Cerebellar nuclear complex (tissue), 1 donor: ENCODE measurements around the gene TMTC2.

Experiments used
- DNase-seq, 2 experiments: peaks; one replicate each; lab custom pipeline; 2025; lab: John Stamatoyannopoulos, UW

Gene TMTC2

GRCh38 chr12:83015390-83016217, 328.9 kb downstream of the TMTC2 start:
- DNase-seq = no peak

GRCh38 chr12:83016218-83016835, 329.6 kb downstream of the TMTC2 start:
- no peak for DNase-seq

- DNase-seq = no peak
Observed at GRCh38 chr12:83016991-83017390, 330.3 kb downstream of the TMTC2 start.

DNA sequence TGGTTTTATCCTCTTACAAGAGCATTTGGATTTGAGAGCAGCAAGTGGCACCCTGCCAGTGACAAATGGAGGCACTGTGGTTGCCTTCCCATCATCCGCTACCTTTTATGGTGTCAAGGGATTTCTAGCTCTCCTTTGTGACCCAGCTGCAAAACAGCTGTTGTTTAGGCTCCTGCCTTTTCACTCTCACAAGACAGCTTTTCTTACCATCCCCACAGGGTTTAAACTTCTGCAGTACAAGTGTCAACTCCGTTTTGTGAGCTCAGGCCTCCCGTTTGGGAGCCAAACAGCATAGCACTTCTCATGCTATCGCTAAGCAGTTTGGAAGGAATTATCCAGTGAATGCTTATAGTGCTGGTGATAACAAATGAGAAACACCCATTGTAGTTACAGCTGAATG, 331.4 kb downstream of the TMTC2 start:
- no peak for DNase-seq

DNA sequence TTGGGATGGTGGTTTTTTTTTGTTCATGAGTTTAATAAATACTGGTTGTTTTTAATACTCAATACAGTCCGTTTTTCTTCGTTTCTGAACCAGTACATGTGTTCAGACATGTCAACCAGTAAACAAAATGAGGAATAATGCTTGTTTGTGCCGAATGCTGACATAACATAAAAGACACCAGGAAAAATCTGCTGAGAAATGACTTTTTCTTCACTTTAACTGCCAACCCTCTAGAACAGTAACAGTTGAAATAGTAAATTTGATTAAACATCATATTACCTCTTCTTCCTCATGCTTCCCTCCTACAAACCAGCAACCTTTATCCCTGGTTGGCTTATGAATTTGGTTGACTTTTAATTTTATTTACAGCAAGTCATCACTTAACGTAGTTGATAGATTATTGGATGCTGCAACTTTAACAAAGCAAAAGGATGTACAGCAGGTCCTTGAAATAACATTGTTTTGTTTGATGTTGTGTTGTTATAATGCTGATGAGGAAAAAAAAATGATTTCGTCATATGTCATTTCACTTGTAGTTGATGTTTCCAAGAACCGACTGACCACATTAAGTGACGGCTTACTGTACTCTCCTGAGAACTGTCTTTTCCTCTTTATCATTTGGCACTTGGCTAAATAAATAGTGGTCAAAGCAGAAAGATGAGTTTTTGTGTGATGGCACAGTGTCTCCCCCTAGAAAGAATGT, 340.5 kb downstream of the TMTC2 start:
- no peak for DNase-seq

DNA sequence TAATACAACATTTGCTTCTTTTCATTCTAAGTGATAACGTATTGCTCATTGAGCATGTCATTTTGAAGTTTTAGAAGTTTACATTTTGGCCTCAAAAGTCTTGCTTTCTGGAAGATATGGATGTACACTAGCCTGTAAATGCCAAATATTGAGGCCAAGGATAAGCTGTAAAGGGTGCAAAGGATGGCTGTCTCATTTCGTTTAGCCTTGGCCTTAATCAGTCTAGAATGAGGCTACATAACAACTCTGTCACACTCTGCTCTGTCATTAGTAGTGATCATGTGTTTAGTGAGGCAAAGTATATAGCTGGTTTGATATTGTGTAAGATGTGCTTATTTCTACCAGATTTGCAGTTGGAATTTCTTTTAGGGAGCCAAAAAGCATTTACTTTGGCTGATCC, 344.5 kb downstream of the TMTC2 start:
- no peak for DNase-seq

DNA sequence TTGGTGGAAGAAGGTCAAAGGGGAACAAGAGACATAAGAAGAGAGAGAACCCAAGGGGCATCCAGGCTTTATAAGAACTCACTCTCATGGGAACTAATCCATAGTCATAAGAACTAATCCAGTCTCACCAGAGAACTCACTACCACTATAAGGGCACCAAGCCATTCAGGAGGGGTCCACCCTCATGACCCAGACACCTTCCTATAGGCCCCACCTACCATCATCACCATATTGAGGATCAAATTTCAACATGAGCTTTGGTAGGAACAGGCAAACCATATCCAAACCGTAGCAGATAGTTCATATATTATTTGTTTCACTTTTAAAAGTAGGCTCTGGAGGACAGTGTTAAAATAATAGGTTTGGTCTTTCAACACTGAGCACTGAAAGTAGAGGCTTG, 350.1 kb downstream of the TMTC2 start:
- no peak for DNase-seq

DNA sequence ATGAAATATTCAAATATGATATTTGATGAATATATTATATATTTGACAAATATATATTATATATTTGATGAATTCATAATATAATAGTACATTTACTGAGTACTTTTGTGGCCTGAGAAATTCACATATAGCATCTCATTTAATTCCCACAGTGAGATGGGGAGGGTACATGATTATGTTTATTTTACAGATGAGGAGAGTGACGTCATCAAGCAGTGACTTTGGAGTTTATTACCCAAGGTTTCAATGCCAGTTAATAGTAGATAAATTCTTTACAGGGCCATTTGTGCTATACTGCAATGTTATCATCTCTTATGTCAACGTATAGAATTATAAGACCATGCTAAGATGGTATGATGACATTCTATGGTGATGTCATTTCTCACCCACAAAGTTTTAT, 352.7 kb downstream of the TMTC2 start:
- DNase-seq = no peak

DNA sequence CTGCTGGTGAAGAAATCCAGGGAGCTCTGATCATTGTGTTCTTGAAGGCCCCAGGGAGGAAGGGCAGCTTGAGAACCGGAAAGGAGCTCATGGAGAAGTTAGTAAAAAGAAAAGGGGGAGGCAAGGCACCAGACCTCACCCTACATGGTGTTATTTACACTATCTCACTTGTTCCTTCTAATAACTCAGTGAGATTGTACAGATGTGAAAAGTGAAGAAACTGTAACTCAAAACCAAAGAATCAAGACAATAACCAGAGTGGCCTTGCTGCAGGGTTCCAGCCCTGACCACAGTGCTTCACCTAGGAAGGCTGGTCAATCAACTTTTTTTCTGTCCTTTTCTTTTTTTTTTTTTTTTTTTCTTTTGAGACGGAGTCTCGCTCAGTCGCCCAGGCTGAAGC, 353.6 kb downstream of the TMTC2 start:
- DNase-seq = no peak

DNA sequence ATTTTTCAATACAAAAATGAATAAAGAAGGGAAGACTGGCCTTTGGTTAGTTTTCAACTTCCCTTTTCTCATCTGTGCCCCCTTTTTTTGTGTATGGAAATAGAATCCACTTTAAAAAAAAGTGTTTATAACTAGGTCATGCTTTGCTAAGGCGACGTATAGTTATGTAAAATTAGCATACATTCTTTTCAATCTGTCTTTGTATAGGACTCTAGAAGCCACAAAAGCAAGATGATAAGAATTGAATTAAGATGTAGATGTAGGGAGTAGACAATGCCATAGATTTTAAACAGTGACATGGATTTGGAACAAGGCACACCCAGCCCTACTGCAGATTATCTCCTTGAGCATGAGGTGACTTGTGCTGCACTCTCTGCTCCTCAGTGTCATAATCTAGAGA, 354.3 kb downstream of the TMTC2 start:
- DNase-seq = no peak

DNA sequence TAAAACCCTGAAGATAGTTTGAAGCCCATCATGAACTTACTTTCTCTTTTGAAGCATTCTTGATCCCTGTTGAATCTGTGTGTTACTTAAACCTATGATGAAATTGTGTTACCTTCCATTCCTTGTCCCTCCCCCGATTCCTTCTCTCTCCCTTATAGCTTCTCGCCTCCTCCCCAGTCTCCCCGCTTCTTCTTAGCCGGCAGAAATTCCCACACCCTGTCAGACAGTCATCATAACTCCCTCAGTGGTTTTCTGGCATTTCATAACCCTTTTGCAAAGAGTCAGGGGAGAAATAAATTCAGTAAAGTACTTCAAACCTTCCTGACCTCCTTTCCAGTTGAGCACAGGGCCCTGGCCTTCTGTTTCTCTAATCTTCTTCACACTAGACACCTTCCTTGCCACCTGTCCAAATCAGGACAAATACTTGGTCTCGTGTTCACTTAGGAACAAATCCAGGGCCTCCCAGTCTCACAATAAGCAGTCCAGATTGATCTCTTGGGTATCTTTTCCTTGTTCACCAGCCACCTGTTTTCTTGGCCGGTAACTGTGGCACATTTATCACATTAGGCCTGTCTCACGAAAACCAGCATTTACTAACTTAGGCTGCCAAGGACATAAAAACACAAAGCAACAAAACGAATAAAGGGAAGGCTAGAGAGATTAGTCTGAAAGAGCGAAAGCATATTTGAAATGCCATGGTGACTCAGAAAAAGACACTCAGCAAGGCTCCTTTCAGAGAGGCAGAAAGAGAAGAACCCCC, 355.9 kb downstream of the TMTC2 start:
- peak in 1 of 2 experiments; percentile 45 for DNase-seq

- no peak for DNase-seq
Observed at GRCh38 chr12:83044736-83045135, 358.0 kb downstream of the TMTC2 start.

DNA sequence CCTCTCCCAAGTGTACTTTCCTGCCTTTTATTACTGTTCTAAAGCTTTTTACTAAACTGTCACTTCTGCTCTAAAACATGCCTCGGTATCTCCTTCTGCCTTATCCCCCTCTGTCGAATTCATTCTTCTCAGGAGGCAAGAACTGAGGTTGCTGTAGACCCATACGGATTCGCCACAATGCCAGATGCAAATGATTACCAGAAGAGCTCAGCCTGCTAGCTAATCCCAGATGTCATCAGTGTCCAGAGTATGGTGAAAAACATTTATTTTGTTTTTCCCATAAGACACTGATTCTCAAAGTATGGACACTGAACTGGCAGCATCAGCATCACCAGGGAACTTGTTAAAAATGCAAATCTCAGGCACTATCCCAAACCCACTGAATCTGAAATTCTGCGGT, 359.3 kb downstream of the TMTC2 start:
- DNase-seq = no peak

DNA sequence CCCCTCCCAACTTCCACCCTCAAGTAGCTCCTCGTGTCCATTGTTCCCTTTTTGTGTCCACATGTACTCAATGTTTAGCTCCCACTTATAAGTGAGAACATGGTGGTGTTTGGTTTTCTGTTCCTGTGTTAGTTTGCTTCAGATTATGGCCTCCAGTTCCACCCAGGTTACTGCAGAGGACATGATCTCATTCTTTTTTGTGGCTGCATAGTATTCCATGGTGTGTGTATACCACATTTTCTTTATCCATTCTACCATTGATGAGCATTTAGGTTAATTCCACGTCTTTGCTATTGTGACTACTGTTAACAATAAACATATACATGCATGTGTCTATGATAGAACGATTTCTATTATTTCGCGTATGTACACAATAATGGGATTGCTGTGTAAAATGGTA, 362.6 kb downstream of the TMTC2 start:
- no peak for DNase-seq

DNA sequence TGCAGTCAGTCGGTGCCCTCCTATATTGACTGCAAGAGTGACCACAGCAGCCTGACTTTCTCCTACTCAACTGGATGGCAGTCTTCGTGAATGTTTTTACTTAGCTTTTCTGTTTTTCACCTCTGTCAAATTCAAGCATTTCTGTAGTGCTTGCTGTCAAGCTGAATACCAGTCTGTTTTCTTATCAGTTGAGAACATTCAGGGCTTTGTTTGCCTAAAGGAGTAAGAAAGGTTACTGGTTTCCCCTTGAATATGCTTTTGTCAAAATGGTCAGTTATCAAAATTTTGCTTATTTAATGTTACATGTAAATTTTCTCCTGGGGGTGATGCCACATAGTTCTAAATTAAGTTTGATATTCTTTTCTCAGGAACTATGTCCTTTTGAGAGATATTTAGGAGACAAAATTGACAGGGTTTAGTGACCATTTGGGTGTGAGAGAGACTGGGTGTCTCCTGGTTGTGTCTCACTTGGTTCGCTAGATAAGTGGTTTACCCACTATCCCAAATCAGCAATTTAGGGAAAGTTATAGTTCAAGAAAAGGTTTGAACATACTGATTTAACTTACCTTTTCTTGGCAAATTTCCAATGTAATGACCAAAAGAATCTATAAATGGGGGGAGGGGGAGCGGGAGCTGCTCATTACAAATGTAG, 366.3 kb downstream of the TMTC2 start:
- DNase-seq = no peak

DNA sequence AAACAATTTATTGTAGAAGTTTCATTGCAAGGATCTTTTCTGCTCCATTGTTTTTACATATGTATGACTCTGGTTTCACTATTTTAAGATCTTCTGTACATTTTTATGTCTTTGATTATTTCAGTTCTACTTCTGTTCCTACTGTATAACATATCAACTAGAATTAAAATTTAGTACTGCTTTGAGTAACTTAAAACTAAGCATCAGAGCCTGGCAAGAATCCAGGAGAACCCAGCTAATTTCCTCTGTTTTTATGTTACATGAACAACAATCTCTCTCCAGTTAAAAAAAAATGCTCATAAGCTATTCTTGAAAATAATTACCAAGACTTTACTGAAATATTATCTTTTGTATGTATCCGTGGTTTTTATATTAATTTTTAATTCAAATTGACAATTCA, 370.7 kb downstream of the TMTC2 start:
- no peak for DNase-seq

DNA sequence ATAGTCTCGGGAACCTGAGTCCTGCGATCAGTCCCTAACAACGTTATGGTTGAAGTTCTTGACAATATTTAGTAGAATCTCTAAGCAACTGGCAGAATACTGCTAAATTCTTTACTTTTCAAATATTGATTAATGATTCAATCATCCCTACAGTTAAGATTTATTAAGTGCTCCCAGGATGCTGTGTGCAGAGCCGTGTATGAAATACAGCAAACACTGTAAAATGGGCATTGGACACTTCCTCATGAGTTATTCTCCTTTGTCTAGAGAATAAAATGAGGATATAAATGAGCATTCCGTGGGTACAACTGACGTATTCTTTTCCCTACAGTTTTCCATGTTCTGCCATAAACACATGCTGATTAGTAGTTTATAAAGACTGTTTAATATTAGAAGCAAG, 372.4 kb downstream of the TMTC2 start:
- no peak for DNase-seq

- no peak for DNase-seq
Observed at GRCh38 chr12:83065562-83065961, 378.9 kb downstream of the TMTC2 start.

GRCh38 chr12:83067981-83068380, 381.3 kb downstream of the TMTC2 start:
- DNase-seq = no peak

DNA sequence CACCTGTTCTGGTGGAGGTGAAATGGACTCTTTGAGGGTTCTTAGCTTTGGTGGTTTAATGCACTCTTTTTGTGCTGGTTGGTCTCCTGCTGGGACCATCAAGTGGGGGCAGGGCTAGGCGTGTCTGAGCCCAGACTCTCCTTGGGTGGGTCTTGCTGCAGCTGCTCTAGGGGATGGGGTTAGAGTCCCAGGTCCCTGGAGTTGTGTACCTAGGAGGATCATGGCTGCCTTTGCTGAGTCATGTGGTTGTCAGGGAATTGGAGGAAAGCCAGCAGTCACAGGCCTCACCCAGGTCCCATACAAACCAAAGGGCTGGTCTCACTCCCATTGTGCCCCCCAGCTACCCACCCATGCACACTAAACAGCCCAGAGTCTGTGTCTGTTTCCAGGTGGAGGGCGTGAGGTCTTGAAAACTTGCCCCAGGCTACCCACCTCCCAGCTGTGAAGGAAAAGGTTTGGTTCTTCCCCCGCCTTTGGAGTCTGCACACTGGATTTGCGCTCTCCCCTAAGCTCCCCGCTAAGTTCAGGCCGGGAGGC, 387.7 kb downstream of the TMTC2 start:
- no peak for DNase-seq

GRCh38 chr12:83075471-83075870, 388.8 kb downstream of the TMTC2 start:
- DNase-seq = no peak

DNA sequence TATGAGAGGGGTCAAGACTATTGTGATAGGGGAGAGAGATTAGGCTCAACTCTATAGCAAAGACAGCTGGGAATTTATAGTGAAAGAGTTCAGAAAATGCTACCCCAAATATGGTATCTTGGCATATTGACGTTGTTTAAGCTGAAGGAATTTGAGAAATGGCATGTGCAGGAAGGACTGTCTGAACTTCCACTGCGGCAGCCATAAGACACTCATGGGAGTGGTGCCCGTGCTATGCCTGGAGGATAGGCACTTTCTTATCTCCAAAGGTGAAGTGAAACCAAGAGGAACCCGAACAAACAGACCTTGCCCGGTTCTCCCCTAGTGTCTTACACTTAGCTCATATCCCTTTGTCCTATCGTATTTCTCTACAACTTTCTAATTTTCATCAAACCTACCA, 390.3 kb downstream of the TMTC2 start:
- DNase-seq = no peak
